GM23338 (cell line): ENCODE results near the gene DHPS.

Experiments
- CTCF ChIP-seq, 2 experiments: fragments of 200-600 bp in 1 of 2; sonication (generic) in 1 of 2; conservative IDR thresholded peaks; 2 replicates each; pipeline versions ENCODE4 v1.5.1 to v1.6.1; 2016 to 2017; ENCODE audit warnings: antibody characterized with exemption in 2 of 2, low read depth in 2 of 2, mild to moderate bottlenecking in 2 of 2, moderate library complexity in 1 of 2
- TF ChIP-seq, protein P1 (sequence below): IDR thresholded peaks from one replicate; pipeline ENCODE4 v1.6.1; 2018; ENCODE audit warnings: antibody characterized with exemption; ENCODE audit not compliant: unreplicated experiment

- peak; percentile 68 to 82 for TF ChIP-seq CTCF (conservative IDR thresholded peaks at IDR 0.05; ENCODE audit: low read depth in 2 of 2)
- TF ChIP-seq, protein P1, sequence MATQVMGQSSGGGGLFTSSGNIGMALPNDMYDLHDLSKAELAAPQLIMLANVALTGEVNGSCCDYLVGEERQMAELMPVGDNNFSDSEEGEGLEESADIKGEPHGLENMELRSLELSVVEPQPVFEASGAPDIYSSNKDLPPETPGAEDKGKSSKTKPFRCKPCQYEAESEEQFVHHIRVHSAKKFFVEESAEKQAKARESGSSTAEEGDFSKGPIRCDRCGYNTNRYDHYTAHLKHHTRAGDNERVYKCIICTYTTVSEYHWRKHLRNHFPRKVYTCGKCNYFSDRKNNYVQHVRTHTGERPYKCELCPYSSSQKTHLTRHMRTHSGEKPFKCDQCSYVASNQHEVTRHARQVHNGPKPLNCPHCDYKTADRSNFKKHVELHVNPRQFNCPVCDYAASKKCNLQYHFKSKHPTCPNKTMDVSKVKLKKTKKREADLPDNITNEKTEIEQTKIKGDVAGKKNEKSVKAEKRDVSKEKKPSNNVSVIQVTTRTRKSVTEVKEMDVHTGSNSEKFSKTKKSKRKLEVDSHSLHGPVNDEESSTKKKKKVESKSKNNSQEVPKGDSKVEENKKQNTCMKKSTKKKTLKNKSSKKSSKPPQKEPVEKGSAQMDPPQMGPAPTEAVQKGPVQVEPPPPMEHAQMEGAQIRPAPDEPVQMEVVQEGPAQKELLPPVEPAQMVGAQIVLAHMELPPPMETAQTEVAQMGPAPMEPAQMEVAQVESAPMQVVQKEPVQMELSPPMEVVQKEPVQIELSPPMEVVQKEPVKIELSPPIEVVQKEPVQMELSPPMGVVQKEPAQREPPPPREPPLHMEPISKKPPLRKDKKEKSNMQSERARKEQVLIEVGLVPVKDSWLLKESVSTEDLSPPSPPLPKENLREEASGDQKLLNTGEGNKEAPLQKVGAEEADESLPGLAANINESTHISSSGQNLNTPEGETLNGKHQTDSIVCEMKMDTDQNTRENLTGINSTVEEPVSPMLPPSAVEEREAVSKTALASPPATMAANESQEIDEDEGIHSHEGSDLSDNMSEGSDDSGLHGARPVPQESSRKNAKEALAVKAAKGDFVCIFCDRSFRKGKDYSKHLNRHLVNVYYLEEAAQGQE, result no peak
Observed at GRCh38 chr19:12656899-12657571, 24.6 kb downstream of the DHPS start.
